SK-N-SH (cell line): ENCODE measurements around the gene SNCA. TPM values are rescaled to one million over a fixed set of nuclear protein-coding genes. Genes with fewer than 3 reads are reported as not detected.

Experiments
- CTCF ChIA-PET: fragments of 300-600, 350-600 bp; formaldehyde crosslinking; extraction: SDS; loops from one replicate; lab custom pipeline; 2021; lab: Yijun Ruan, JAX
- POLR2A ChIA-PET: fragments of 350-600 bp; sonication (Branson Sonifier 250); formaldehyde crosslinking; extraction: SDS; loops from one replicate; lab custom pipeline; 2020; ENCODE audit warnings: antibody characterized with exemption, inconsistent platforms; lab: Yijun Ruan, JAX
- DNase-seq: peaks from one replicate; pipeline ENCODE4 v3.0.0; 2012
- H2AFZ ChIP-seq: fragments of 200-600 bp; sonication (generic); 2 replicates; pipeline ENCODE4 v1.8.1; 2016; ENCODE audit warnings: antibody characterized with exemption, mild to moderate bottlenecking, low read depth
- H3F3A ChIP-seq: fragments of 200-600 bp; sonication (generic); replicated peaks from 2 replicates; pipeline ENCODE3; 2016; ENCODE audit warnings: antibody characterized with exemption, mild to moderate bottlenecking; ENCODE audit not compliant: insufficient read depth
- H3K27ac ChIP-seq, 2 experiments: fragments of 200-500 bp in 1 of 2; fragments of 200-600 bp in 1 of 2; sonication (Bioruptor generic) in 1 of 2; sonication (generic), shearing (Covaris generic) in 1 of 2; 2 replicates each; pipeline versions ENCODE4 v1.5.1 to v1.6.1; 2014 to 2016; ENCODE audit warnings: low read depth in 2 of 2, inconsistent platforms in 1 of 2, low read length in 1 of 2, mild to moderate bottlenecking in 1 of 2, mixed read lengths in 1 of 2
- H3K27me3 ChIP-seq: fragments of 200-600 bp; sonication (generic), shearing (Covaris generic); 2 replicates; pipeline ENCODE4 v1.6.1; 2016; ENCODE audit warnings: mixed run types; ENCODE audit not compliant: insufficient read depth
- H3K36me3 ChIP-seq, 2 experiments: fragments of 200-500 bp in 1 of 2; fragments of 200-600 bp in 1 of 2; sonication (Bioruptor generic) in 1 of 2; sonication (generic) in 1 of 2; replicated peaks in 1 of 2; 2 replicates each; pipeline versions ENCODE3 to v1.5.1; 2014 to 2016; ENCODE audit warnings: low read length in 1 of 2, mild to moderate bottlenecking in 1 of 2; ENCODE audit not compliant: insufficient read depth in 2 of 2, control insufficient read depth in 1 of 2
- H3K4me1 ChIP-seq, 2 experiments: fragments of 200-500 bp in 1 of 2; fragments of 200-600 bp in 1 of 2; sonication (Bioruptor generic) in 1 of 2; sonication (generic), shearing (Covaris generic) in 1 of 2; 2 replicates each; pipeline versions ENCODE4 v1.5.1 to v1.6.1; 2014 to 2016; ENCODE audit warnings: low read depth in 1 of 2, low read length in 1 of 2, mixed run types in 1 of 2; ENCODE audit not compliant: insufficient read depth in 2 of 2, control insufficient read depth in 1 of 2
- H3K4me2 ChIP-seq: fragments of 200-600 bp; sonication (generic), shearing (Covaris generic); 2 replicates; pipeline ENCODE4 v1.6.1; 2017; ENCODE audit warnings: mixed run types
- H3K4me3 ChIP-seq, 2 experiments: fragments of 200-500 bp in 1 of 2; fragments of 200-600 bp in 1 of 2; sonication (Bioruptor generic) in 1 of 2; sonication (generic), shearing (Covaris generic) in 1 of 2; 2 replicates each; pipeline versions ENCODE4 v1.5.1 to v1.8.1; 2014 to 2016; ENCODE audit warnings: low read depth in 2 of 2, inconsistent platforms in 1 of 2, low read length in 1 of 2, mild to moderate bottlenecking in 1 of 2, mixed read lengths in 1 of 2, moderate library complexity in 1 of 2
- H3K79me2 ChIP-seq: fragments of 200-600 bp; sonication (generic); 2 replicates; pipeline ENCODE4 v1.8.1; 2017; ENCODE audit warnings: mild to moderate bottlenecking; ENCODE audit not compliant: insufficient read depth
- H3K9ac ChIP-seq: fragments of 200-600 bp; sonication (generic); 2 replicates; pipeline ENCODE4 v1.6.1; 2017; ENCODE audit warnings: mixed run types
- H3K9me2 ChIP-seq: fragments of 200-600 bp; sonication (generic); 2 replicates; pipeline ENCODE4 v1.6.1; 2017; ENCODE audit warnings: mixed run types
- H3K9me3 ChIP-seq: fragments of 200-600 bp; sonication (generic); 2 replicates; pipeline ENCODE4 v1.6.1; 2017; ENCODE audit warnings: mixed run types, mild to moderate bottlenecking, moderate library complexity
- H4K20me1 ChIP-seq: fragments of 200-600 bp; sonication (generic); 2 replicates; pipeline ENCODE4 v1.6.1; 2017; ENCODE audit warnings: mild to moderate bottlenecking, mixed run types; ENCODE audit not compliant: insufficient read depth
- EZH2phosphoT487 ChIP-seq: fragments of 200-600 bp; sonication (generic); IDR thresholded peaks from 2 replicates; pipeline ENCODE4 v1.6.1; 2017; ENCODE audit warnings: low read depth, mixed run types, mild to moderate bottlenecking, antibody characterized with exemption, moderate library complexity, borderline replicate concordance
- GABPA ChIP-seq: IDR thresholded peaks from 2 replicates; pipeline ENCODE4 v1.4.0; 2012; ENCODE audit warnings: low read depth, mild to moderate bottlenecking
- JUND ChIP-seq: IDR thresholded peaks from 2 replicates; pipeline ENCODE4 v1.4.0; 2012
- MXI1 ChIP-seq: IDR thresholded peaks from 2 replicates; pipeline ENCODE4 v1.6.1; 2012; ENCODE audit warnings: mild to moderate bottlenecking, low read depth, low read length, improper control_type of control experiment
- NFIC ChIP-seq: IDR thresholded peaks from 2 replicates; pipeline ENCODE4 v1.4.0; 2012; ENCODE audit warnings: borderline replicate concordance
- NRF1 ChIP-seq: IDR thresholded peaks from 2 replicates; pipeline ENCODE4 v1.6.1; 2012; ENCODE audit warnings: low read depth, mild to moderate bottlenecking, low read length
- RCOR1 ChIP-seq: fragments of 150-350 bp; IDR thresholded peaks from 2 replicates; pipeline ENCODE4 v1.6.1; 2017; ENCODE audit warnings: antibody characterized with exemption, low read length
- SMC3 ChIP-seq: IDR thresholded peaks from 2 replicates; pipeline ENCODE4 v1.6.1; 2012; ENCODE audit warnings: low read depth, low read length, improper control_type of control experiment
- TAF1 ChIP-seq: IDR thresholded peaks from 2 replicates; pipeline ENCODE4 v1.6.1; 2012; ENCODE audit warnings: low read depth, mild to moderate bottlenecking, low read length, moderate library complexity, borderline replicate concordance
- TCF12 ChIP-seq: IDR thresholded peaks from 2 replicates; pipeline ENCODE4 v1.4.0; 2012
- TEAD4 ChIP-seq: IDR thresholded peaks from 2 replicates; pipeline ENCODE4 v1.4.0; 2012; ENCODE audit warnings: mild to moderate bottlenecking, borderline replicate concordance; ENCODE audit not compliant: insufficient read depth
- polyA plus RNA-seq, 3 experiments: library from polyadenylated mRNA; depleted of rRNA; stranded (reverse); fragments of >200 nt; gene quantifications; 2 replicates each; pipeline ENCODE4 v1.2.3, GENCODE V29; 2012
- TF ChIP-seq, protein P1 (sequence below): IDR thresholded peaks from 2 replicates; pipeline ENCODE4 v1.6.1; 2012; ENCODE audit warnings: mild to moderate bottlenecking, low read depth, low read length, moderate library complexity
- TF ChIP-seq, protein P2 (sequence below): fragments of 150-350 bp; IDR thresholded peaks from 2 replicates; pipeline ENCODE4 v1.6.1; 2017; ENCODE audit warnings: antibody characterized with exemption, low read length, low read depth, borderline replicate concordance
- TF ChIP-seq, protein P3 (sequence below): IDR thresholded peaks from 2 replicates; pipeline ENCODE4 v1.4.0; 2012; ENCODE audit warnings: low read depth, borderline replicate concordance
- TF ChIP-seq, protein P4 (sequence below): IDR thresholded peaks from 2 replicates; pipeline ENCODE4 v1.4.0; 2012; ENCODE audit warnings: low read depth

The SNCA gene
- polyA plus RNA-seq, 1 of the 3 experiments (the other 2 are of a cell fraction): 12.9 TPM

DNA sequence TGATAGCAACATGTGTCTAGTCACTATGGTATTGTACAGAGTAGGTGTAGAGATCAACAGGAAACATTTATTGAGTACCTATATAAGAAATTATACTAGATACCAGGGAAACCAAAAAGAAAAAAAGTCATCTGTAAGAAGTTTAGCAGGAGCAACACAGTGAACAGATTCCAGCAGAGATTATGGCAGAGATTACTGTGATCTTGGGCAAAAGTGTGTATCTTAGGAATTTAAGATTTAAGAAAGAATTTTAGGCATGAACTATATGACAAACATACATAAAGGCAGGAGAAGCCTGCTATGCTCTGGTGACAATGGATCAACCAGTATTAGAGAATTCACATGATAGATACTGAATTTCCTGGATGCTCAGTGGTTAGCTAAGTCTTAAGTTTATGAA, 37.9 kb downstream of the SNCA start:
- Histone ChIP-seq H3K27me3 (no peaks in the 10 kb centered on the region), H3K9me2 (no peaks in the 10 kb centered on the region), H3K4me1 (peaks cover 6 to 28% of the 10 kb centered on the region in 2 experiments), H3K36me3 (no peaks in the 10 kb centered on the region), H3K9me3 (no peaks in the 10 kb centered on the region), H4K20me1 (no peaks in the 10 kb centered on the region), H3K4me3 (no peak overlapping the region), H3K9ac (peak overlapping the region; percentile 68; the same call in 1 of the 2 replicates), H3K79me2 (no peaks in the 10 kb centered on the region), H2AFZ (peak overlapping the region; percentile 25; the same call in 1 of the 2 replicates), H3F3A (peaks cover 32% of the 10 kb centered on the region), H3K4me2 (peak overlapping the region; percentile 59; the same call in 1 of the 2 replicates), H3K27ac (peak overlapping the region; percentile 11 to 96; a peak in 3 of 4 replicates)
- DNase-seq: no peak
- ChIA-PET CTCF (no interaction called here), POLR2A (no interaction called here)
- TF ChIP-seq, protein P1, sequence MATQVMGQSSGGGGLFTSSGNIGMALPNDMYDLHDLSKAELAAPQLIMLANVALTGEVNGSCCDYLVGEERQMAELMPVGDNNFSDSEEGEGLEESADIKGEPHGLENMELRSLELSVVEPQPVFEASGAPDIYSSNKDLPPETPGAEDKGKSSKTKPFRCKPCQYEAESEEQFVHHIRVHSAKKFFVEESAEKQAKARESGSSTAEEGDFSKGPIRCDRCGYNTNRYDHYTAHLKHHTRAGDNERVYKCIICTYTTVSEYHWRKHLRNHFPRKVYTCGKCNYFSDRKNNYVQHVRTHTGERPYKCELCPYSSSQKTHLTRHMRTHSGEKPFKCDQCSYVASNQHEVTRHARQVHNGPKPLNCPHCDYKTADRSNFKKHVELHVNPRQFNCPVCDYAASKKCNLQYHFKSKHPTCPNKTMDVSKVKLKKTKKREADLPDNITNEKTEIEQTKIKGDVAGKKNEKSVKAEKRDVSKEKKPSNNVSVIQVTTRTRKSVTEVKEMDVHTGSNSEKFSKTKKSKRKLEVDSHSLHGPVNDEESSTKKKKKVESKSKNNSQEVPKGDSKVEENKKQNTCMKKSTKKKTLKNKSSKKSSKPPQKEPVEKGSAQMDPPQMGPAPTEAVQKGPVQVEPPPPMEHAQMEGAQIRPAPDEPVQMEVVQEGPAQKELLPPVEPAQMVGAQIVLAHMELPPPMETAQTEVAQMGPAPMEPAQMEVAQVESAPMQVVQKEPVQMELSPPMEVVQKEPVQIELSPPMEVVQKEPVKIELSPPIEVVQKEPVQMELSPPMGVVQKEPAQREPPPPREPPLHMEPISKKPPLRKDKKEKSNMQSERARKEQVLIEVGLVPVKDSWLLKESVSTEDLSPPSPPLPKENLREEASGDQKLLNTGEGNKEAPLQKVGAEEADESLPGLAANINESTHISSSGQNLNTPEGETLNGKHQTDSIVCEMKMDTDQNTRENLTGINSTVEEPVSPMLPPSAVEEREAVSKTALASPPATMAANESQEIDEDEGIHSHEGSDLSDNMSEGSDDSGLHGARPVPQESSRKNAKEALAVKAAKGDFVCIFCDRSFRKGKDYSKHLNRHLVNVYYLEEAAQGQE: no peak
- no peak for TF ChIP-seq EZH2phosphoT487
- TF ChIP-seq, protein P2, sequence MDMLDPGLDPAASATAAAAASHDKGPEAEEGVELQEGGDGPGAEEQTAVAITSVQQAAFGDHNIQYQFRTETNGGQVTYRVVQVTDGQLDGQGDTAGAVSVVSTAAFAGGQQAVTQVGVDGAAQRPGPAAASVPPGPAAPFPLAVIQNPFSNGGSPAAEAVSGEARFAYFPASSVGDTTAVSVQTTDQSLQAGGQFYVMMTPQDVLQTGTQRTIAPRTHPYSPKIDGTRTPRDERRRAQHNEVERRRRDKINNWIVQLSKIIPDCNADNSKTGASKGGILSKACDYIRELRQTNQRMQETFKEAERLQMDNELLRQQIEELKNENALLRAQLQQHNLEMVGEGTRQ: no peak
- TF ChIP-seq RCOR1: no peak
- no peak for TF ChIP-seq TCF12
- no peak for TF ChIP-seq NRF1
- TF ChIP-seq NFIC: no peak
- TF ChIP-seq MXI1: no peak
- no peak for TF ChIP-seq JUND
- TF ChIP-seq, protein P3, sequence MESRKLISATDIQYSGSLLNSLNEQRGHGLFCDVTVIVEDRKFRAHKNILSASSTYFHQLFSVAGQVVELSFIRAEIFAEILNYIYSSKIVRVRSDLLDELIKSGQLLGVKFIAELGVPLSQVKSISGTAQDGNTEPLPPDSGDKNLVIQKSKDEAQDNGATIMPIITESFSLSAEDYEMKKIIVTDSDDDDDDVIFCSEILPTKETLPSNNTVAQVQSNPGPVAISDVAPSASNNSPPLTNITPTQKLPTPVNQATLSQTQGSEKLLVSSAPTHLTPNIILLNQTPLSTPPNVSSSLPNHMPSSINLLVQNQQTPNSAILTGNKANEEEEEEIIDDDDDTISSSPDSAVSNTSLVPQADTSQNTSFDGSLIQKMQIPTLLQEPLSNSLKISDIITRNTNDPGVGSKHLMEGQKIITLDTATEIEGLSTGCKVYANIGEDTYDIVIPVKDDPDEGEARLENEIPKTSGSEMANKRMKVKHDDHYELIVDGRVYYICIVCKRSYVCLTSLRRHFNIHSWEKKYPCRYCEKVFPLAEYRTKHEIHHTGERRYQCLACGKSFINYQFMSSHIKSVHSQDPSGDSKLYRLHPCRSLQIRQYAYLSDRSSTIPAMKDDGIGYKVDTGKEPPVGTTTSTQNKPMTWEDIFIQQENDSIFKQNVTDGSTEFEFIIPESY: no peak
- TF ChIP-seq TAF1: no peak
- TF ChIP-seq, protein P4, sequence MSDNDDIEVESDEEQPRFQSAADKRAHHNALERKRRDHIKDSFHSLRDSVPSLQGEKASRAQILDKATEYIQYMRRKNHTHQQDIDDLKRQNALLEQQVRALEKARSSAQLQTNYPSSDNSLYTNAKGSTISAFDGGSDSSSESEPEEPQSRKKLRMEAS: no peak
- TF ChIP-seq SMC3: no peak
- TF ChIP-seq GABPA: no peak
- no peak for TF ChIP-seq TEAD4
